ENCODE data around the gene ZNF470.

Gene ZNF470

DNA sequence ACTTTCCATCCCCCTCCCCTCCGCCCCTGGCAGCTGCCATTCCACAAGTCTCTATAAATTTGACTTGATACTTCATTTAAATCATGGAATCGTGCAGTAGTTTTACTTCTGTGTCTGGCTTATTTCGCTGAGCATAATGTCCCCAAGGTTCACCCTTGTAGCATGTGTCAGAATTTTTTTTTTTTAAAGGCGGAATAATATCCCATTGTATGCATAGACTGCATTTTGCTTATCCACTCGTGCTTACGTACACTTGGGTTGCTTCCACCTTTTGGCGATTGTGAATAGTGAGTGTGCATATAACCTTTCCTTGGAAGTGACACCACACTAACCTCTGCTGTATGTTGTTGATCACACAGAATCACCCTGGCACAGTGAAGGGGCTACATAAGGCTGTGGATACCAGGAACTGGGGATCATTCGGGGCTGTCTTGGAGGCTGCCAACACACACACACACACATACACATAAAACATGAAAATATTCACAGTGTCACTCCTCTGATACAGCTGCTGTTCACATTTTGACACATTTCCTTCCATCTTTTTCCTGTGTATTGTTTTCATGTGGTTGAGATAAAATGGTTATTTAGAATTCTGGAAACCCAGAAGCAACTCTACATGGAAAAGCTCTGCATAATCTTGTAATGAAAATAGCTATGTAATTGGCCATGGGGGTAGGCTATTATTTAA is 41.2 kb downstream of the ZNF470 start:
- DNase-seq (ENCODE audit: extremely low read depth in 1 of 2, low read depth in 1 of 2), result no peak

GRCh38 chr19:56611288-56611687 is 44.0 kb downstream of the ZNF470 start:
- DNase-seq (ENCODE audit: extremely low read depth in 1 of 2, low read depth in 1 of 2), result no peak

DNA sequence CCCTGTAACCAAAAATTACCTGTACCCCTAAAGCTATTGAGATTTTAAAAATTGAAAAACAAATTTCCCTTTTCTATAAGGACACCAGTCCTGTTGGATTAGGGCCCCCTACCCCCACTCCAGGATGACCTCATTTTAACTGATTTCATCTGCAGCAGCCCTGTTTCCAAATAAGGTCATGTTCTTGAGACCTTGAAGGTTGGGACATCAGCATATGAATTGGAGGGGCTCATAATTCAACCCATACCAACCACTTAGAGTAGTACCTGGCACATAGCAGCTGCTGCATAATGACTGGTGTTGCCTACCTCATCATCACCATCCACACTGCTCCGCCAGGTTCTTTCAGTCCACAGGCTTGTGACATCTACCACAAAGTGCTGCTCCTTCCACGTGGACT is 45.5 kb downstream of the ZNF470 start:
- DNase-seq (ENCODE audit: extremely low read depth in 1 of 2, low read depth in 1 of 2), result no peak

DNA sequence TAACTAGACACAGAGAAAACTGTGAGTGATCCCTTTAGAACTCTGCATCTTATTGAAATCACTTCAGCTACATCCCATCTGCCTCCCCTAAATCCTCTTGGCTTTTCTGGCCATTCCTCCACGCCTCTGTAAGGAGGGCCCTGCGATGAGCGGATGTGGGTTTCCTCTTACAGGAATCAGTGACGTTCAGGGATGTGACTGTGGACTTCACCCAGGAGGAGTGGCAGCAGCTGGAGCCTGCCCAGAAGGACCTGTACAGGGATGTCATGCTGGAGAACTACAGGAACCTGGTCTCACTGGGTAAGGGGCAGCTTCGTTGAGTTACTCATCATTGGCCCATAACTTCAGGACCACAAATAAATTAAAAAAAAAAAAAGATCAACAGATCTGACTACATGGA is 46.4 kb downstream of the ZNF470 start:
- DNase-seq (ENCODE audit: extremely low read depth in 1 of 2, low read depth in 1 of 2), result no peak

- no peak for DNase-seq (ENCODE audit: extremely low read depth in 1 of 2, low read depth in 1 of 2)
Observed at GRCh38 chr19:56617531-56617930, 50.3 kb downstream of the ZNF470 start.

DNA sequence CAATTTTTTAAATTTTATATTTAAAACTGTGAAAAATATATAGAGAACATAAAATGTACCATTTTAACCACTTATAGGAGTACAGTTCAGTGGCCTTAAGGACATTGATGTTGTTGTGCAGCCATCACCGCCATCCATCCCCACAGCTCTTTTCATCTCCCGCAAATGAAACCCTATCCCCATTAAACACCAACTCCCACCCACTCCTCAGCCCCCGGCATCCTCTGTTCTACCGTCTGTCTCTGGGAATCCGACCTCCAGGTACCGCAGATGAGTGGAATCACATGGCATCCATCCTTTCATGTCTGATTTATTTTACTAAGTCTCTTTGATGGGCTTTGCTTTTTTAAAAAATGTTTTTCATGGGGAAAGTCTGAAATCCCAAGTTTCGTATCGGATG is 51.9 kb downstream of the ZNF470 start:
- no peak for DNase-seq (ENCODE audit: extremely low read depth in 1 of 2, low read depth in 1 of 2)

DNA sequence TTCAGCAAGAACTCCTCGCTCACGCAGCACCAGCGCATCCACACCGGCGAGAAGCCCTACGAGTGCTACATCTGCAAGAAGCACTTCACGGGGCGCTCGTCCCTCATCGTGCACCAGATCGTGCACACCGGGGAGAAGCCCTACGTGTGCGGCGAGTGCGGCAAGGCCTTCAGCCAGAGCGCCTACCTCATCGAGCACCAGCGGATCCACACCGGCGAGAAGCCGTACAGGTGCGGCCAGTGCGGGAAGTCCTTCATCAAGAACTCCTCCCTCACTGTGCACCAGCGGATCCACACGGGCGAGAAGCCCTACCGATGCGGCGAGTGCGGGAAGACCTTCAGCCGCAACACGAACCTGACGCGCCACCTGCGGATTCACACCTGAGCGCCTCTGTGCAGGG is 55.1 kb downstream of the ZNF470 start:
- no peak for DNase-seq (ENCODE audit: extremely low read depth in 1 of 2, low read depth in 1 of 2)

DNA sequence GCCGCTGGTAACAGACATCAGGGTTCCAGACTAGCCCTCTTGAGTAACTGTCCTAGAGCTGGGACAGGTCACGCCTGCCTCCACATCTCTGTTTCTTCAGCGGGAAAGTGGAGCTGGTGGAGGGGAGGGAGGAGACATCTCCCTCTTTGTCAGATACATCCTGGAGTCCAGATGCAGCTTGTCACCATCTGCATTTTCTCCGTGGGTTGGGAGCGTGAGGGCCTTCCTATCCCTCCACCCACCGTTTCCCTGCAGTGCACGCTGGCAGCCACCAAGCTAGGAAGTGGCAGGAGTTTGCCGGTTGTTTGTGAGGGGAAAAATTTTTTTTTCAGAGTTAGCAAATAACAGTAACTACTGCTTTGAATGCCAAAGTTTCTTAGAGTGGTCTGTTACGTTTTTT is 55.7 kb downstream of the ZNF470 start:
- DNase-seq (ENCODE audit: extremely low read depth in 1 of 2, low read depth in 1 of 2), result no peak

GRCh38 chr19:56625708-56626107 is 58.4 kb downstream of the ZNF470 start:
- no peak for DNase-seq (ENCODE audit: extremely low read depth in 1 of 2, low read depth in 1 of 2)

DNA sequence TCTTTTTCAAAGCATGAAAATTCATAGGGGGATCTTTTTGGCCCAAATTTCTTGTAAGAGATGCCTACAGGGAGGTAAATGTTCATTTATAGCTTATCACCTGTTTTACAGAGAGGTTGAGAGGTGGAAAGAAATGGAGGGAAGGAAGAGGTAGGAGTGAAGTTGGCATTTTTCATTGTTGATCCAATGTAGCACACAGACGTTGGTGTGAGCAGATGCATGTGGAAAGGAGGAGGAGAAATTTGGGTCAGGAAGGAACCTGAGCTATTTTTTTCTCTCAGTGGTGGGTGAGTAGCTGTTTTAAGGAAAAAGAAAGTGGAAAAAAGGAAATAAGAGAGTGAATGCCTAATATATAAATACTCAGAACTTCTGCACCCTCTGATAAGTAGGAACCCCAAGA is 65.8 kb downstream of the ZNF470 start:
- DNase-seq (ENCODE audit: extremely low read depth in 1 of 2, low read depth in 1 of 2), result no peak

- DNase-seq (ENCODE audit: extremely low read depth in 1 of 2, low read depth in 1 of 2), result no peak
Observed at GRCh38 chr19:56637976-56638555, 70.8 kb downstream of the ZNF470 start.

Measured in activated CD8-positive, alpha-beta memory T cell treated with anti-CD3 and anti-CD28 coated beads for 1 hour (primary cell).